ENCODE measurements around the gene SOX5.
"Not testable (repeated sequence)": the region's sequence is repeated elsewhere in the genome, so short reads cannot be mapped to it uniquely, and the experiment has no call there.

The SOX5 gene

GRCh38 chr12:23753628-23754365, 195.7 kb downstream of the SOX5 start:
- no peak for DNase-seq (ENCODE audit: low spot score)

GRCh38 chr12:23752245-23752644, 197.2 kb downstream of the SOX5 start:
- no peak for DNase-seq (ENCODE audit: low spot score)

DNA sequence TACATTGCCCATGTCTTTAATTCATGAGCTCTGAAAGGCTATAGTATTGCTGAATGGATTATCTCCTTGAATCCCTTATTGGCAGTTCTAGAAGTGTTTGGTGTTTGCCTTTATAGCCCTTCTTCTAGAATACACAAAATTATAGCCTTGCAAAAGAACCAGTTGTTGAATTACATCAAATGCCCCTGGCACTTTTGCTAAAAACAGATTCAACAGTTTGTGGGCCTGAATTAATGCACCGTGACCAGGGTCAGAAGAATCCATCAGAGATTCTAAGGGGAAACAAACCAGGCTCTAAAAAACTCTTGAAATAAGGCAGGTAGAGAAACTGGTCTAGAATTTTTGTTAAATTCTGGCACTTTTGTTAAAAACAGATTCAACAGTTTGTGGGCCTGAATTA, 197.8 kb downstream of the SOX5 start:
- no peak for DNase-seq (ENCODE audit: low spot score)

DNA sequence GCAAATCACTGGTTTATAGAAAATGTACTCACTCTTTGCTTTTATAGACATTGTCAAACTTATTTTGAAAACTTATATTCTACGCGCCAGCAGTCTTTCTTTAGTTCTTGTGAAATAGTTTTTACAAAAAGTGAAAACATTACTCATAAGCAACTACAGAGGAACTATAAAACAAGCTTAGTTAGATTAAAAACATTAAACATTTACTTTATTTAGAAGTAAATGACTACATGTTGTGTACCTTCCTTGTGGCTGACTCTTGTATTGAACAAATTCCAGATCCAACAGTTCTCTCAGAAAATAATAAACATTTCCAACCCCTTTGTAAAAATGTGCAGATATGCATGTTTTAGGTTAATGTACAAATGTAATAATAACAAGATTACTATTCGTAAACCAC, 198.5 kb downstream of the SOX5 start:
- DNase-seq (ENCODE audit: low spot score) = no peak

GRCh38 chr12:23744696-23745095, 204.8 kb downstream of the SOX5 start:
- no peak for DNase-seq (ENCODE audit: low spot score)

- DNase-seq (ENCODE audit: low spot score) = no peak
Observed at GRCh38 chr12:23742574-23742973, 206.9 kb downstream of the SOX5 start.

GRCh38 chr12:23731493-23731892, 218.0 kb downstream of the SOX5 start:
- no peak for DNase-seq (ENCODE audit: low spot score)

GRCh38 chr12:23731035-23731434, 218.4 kb downstream of the SOX5 start:
- DNase-seq (ENCODE audit: low spot score) = no peak

DNA sequence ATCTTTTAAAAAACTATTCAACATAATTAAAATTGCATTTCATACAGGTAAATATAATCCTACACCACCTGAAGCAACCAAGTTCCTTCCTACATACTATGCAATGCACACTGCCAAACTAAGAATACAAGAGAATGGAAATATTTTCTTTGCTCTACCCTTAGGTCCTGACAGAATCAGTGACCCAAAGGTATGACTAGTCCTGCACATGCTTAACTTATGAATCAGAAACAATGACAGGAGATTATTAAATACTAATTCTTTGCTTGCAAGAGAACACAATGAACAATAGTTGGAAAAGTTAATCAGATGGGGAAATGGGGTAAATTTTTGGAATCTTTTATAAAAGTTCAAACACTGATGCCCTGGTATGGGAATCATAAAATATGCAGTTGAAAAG, 220.1 kb downstream of the SOX5 start:
- no peak for DNase-seq (ENCODE audit: low spot score)

DNA sequence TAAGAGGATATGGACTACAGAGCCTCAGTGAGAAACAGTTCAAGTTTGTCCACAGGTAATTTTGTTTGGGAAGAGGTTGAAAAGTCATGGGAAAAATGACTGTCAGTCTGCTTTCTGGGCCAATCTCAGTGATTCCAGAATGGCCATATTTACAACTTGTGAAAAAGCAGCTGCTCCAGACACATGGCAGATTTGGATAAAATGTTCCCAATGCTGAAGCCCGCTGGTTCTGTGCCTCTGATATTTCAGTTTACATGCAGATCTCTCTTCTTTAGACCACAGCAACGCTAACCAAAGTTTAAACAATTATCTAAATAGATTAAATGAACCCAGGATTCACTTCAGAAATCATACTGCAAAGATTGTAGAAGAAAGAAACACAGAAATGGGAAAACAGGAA, 222.8 kb downstream of the SOX5 start:
- DNase-seq (ENCODE audit: low spot score) = no peak

DNA sequence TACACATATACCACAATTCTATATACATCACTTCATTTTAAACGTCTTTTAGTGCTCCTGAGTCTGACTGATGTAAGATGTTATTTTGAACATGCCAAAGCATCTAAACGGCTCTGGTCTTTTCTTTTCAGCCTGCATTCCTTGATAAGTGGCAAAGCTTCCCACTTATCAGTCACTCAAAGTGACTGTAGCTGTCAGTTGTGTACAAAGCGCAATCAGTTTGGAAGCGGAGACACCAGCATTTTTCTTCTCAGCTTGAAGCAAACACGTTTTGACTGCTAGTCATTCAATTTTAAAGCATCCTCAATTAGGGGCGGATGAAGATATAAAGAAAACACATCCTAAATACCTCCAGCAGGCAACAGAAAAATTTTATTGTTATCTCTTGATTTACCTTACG, 226.8 kb downstream of the SOX5 start:
- DNase-seq (ENCODE audit: low spot score) = no peak

- DNase-seq (ENCODE audit: low spot score) = no peak
Observed at GRCh38 chr12:23721268-23721667, 228.2 kb downstream of the SOX5 start.

DNA sequence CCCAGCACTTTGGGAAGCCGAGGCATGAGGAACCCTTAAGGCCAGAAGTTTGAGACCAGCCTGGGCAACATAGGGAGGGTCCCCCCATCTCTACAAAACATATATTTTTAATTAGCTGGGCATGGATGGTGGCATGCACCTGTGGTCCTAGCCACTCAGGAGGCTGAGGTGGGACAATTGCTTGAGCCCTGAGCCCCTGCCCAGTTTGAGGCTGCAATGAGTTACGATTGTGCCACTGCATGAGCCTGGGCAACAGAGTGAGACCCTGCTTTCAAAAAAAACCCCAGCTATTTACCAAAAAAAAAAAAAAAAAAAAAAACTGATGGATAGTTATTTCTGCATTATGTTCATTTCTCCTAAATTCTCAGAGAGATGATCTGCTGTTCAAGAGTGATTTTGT, 230.0 kb downstream of the SOX5 start:
- DNase-seq (ENCODE audit: low spot score) = no peak

DNA sequence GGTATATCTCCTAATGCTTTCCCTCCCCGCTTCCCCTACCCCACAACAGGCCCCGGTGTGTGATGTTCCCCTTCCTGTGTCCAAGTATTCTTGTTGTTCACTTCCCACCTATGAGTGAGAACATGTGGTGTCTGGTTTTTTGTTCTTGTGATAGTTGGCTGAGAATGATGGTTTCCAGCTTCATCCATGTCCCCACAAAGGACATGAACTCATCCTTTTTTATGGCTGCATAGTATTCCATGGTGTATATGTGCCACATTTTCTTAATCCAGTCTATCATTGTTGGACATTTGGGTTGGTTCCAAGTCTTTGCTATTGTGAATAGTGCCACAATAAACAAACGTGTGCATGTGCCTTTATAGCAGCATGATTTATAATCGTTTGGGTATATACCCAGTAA, 239.1 kb downstream of the SOX5 start:
- DNase-seq (ENCODE audit: low spot score) = not testable (repeated sequence)

GRCh38 chr12:23708185-23708837, 241.2 kb downstream of the SOX5 start:
- DNase-seq (ENCODE audit: low spot score) = no peak

DNA sequence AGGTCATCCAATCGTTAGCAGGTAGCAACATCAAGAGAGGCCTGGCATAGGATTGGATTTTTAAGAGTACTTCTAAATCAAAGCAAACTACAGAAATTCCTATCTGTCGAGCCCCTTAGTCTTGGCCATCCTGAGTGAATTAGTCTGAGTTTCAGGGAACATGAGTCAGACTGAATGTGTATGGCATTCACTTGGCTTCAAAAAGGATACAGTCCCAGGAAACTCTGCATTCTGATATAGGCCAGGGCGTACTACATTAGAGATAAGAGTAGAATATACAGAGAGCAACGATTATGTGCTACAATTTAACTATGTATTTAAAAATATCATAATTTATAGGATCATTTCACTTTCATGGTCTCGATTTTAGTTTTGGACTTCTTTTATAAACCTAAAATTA, 242.2 kb downstream of the SOX5 start:
- no peak for DNase-seq (ENCODE audit: low spot score)

DNA sequence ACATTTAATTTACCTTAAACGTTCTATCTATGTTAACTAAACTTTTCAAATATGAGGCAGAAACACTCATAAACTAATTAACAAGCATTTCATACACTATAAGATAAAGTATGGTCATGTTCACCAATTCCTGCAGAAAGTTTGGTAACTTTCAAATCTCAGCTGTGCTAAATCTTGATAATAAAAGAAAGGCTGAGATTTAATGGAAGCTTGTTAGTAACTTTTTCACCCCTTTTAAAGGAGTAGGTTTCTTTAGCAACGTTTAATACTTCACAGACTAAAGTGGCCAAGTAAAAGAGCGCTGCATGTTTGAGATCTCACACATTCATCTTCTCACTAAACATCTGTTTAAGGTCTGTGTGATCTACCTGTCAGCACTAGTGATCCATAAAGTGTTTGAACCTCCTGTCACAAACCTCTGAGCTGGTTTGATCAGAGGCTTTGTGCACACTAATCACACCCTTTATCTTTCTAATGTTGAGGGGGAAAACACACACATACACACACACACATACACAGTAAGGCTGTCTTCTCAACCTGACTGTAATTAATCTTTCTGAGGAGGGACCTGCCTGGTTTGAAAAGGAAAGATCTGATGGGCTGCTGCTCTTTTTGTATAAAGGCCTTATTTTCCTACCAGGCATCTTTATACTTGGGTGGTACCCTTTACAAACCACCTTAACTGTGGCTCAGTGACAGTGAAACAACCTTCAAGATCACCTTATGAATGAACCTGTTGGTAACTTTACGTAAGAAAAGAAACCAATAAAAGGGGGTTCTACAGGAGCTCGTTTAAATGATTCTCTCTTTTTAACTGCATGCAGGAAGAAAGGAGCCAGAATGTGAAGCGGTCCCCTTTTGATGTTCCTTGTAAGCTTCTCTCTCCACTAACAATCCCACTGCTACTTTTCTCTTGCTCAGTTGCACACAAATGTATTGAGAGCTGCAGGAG, 244.2 kb downstream of the SOX5 start:
- no peak for DNase-seq (ENCODE audit: low spot score)

DNA sequence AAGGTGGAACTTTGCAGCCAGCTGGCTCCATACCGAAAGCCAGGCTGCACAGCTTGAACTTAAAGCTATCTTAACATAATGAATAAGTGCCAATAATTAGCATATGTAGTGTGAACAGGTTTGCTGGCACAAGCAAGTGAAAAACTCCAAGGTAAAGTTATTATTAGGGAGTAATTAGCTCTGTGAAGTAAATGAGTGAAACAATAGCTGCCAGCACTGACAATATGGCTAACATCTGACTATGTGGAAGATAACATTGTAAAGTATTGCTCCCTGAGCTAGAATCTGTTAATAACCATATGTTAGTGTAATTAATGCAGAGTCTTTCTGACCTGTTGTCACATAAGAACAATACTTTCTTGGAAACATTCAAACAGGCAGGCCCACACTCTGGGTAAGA, 246.4 kb downstream of the SOX5 start:
- DNase-seq (ENCODE audit: low spot score) = no peak

GRCh38 chr12:23699031-23699430, 250.4 kb downstream of the SOX5 start:
- DNase-seq (ENCODE audit: low spot score) = no peak

DNA sequence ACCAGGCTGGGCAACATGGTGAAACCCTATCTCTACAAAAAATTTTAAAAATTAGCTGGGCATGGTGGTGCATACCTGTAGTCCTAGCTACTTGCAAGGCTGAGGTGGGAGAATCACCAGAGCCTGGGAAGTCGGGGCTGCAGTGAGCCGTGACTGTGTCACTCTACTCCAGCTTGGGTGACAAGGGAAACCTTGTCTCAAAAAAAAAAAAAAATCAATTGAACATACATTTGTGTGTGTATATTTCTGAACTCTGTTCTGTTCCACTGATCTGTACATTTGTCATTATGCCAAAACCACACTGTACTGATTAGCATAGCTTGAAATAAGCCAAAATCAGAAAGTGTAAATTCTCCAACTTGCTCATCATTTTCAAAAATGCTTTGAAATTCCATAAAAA, 254.6 kb downstream of the SOX5 start:
- DNase-seq (ENCODE audit: low spot score) = no peak

GRCh38 chr12:23694307-23694706, 255.2 kb downstream of the SOX5 start:
- no peak for DNase-seq (ENCODE audit: low spot score)

DNA sequence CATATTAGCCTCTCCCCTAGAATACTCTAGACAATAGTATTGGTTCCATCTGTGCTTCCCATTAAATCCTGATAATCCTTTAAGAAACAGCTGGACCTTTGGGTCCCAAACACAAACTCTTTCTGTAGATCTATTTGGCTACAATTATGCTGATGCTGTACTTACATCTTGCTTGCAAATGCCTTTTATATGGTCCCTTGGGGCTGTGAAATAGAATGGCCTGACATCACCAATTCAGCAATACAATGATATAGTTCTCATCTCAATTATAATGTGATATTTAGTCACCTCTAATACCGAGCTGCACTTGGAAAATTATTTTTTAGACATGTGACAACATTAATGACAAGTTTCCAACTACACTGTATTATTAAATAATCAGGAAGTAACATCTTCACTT, 261.5 kb downstream of the SOX5 start:
- DNase-seq (ENCODE audit: low spot score) = no peak

DNA sequence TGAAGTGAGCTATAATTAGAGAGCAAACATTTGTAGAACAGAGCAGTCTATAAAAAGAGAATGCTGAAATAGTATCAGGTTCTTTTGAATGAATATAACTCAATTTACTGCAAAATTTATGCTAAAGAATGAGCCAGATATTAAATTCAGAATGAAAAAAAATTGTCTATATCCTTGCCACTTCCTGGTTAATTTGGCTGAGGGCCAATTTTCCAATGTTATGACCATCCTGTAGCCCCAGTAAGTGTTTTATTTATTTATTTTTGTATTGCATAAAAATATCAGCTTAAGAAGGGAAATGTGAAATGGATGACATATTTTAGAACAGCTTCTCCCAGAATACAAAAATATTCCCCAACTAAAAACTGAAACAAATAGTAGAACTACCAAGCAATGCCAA, 263.4 kb downstream of the SOX5 start:
- DNase-seq (ENCODE audit: low spot score) = no peak

Data from CD4-positive, alpha-beta T cell treated with Interleukin-6 at 100 ng/mL for 8 hours (primary cell).